Myocyte (in vitro differentiated cells): ENCODE results near the gene TFPI. TPM values are rescaled to one million over a fixed set of nuclear protein-coding genes. Genes with fewer than 3 reads are reported as not detected.
"Not testable (repeated sequence)": the region's sequence is repeated elsewhere in the genome, so short reads cannot be mapped to it uniquely, and the experiment has no call there.

ENCODE experiments used
- DNase-seq: peaks from one replicate; pipeline ENCODE4 v3.0.0-alpha.2; 2012; ENCODE audit warnings: low read depth
- polyA plus RNA-seq: library from polyadenylated mRNA; unstranded; fragments of >200 nt; gene quantifications from one replicate; pipeline ENCODE4 v1.2.1, GENCODE V29; 2012; ENCODE audit warnings: missing spikeins
- total RNA-seq: library from RNA; depleted of rRNA; stranded (reverse); fragments of >200 nt; gene quantifications from 2 replicates; pipeline ENCODE4 v1.2.3, GENCODE V29; 2014

The TFPI gene
- total RNA-seq: 151 and 170 TPM in 2 replicates
- 24.9 TPM for polyA plus RNA-seq

DNA sequence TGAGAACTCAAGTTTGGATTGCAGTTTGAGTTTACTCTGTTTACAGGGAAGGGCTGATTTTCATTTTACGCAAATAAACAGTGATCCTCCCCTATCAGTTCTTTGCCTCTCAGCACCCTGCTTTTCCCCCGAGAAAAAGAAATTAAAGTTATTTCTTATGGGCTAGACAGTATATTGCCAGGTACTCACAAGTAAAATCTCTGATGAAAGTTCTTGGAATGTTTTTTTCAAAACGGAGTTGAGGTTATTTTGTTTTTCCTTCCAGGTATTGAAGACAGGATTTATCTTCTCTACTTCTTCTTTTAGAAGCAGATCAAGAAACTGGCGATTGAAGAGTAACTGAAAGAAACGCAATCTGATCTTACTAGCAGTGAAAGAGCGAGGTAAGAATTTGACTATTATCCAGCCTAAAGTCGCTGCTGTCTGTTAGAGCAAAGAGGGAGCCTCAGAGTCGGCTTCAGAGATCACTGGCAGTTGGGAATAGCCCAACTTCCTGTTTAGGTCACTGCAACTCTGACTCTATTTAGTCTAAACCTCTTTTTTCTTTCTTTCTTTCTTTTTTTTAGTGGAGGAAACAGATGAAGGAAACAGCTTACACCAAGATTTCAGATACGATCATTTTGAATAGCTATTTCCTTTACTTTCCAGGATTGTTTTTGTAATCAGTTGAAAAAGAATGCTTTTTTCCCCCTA is at the start of gene TFPI:
Gene TFPI (minus strand): TSS at position 425 of the 693 bp plus-strand sequence. CDS start 50,667 bp downstream, outside the sequence.
- DNase-seq: peak; percentile 85

- DNase-seq: peak; percentile 40
Observed at GRCh38 chr2:187594801-187595200, 40.6 kb upstream of the TFPI start.

- DNase-seq: no peak
Observed at GRCh38 chr2:187593697-187594096, 39.5 kb upstream of the TFPI start.

GRCh38 chr2:187593098-187593497 is 38.9 kb upstream of the TFPI start:
- DNase-seq: no peak

DNA sequence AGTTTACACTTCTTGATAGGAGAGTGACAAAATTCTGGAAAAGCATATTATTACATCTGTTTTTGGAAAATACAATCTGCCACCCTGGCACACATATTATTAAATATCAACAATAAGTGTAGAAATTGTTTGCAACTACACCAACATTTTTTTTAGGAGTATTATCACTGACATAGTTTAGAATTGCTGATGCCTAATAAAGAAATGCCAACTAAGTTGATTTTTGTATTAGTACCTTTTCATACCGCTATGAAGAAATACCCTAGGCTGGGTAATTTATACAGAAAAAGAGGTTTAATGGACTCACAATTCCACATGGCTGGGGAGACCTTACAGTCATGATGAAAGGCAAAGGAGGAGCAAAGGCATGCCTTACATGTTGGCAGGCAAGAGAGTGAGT is 35.9 kb upstream of the TFPI start:
- DNase-seq: no peak

DNA sequence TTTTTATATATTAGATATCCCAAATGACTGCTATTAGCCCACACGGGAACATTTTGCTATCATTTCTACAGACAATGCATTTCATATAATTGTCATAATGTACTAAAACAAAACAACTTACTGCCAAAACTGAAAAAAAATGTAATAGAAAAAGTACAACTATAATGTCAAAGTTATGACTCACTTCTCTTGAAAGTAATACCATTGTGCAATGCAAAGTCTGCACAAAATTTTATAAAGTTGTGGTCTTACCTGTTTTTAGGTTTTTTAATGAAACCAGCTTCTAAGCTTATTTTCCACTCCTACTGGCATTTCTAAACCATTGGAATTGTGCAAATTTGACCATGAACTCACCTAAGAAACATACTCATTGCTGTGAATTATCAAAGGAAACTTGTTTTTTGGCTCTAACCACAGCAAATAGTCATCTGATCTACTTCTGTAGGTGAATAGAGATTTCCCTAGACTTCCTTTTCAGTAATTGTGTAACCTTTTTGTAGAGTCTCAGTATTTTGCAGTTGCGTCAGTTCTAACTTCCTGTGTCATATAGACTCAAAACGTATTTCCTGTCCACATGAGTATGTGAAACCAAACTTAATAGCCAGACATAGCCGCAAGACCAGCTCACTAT is 31.9 kb upstream of the TFPI start:
- DNase-seq: no peak

DNA sequence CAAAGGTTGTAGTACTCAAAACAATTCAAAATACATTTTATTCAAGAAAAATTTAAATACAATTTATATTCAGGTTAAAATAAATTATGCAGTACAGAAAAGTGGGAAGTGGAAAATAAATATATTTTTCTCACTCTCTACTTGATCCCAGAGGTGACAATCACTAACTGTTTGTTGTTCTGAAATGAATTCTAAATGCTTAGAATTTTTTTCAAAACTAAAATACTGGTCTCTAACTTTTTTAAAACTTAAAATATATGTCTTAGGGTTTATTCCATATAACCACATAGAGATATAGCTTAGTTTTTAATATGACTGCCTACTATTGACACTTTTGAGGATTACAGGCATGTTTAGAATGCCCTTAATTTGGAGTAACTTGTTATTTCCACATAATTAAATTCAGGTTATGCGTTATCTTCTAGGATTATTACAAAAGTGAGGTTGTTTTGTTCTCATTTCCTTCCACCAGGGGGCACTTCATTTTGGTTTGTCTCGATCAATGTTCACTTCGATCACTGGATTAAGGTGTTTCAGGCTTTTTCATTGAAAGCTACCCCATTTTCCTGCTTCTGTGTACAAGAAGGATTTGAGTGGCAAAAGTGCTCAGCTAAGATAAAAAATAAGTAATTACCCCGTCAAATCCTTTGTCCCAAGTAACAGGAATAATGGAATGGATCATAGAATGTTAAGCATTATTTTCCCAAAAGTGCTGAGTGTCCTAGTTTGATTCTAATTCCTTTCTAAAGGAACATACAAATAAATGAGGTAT is 27.1 kb upstream of the TFPI start:
- peak; percentile 67 for DNase-seq

GRCh38 chr2:187580462-187581124 is 26.4 kb upstream of the TFPI start:
- peak; percentile 75 for DNase-seq

GRCh38 chr2:187577310-187577709 is 23.1 kb upstream of the TFPI start:
- DNase-seq: no peak

- no peak for DNase-seq
Observed at GRCh38 chr2:187576906-187577305, 22.7 kb upstream of the TFPI start.

GRCh38 chr2:187575751-187576067 is 21.5 kb upstream of the TFPI start:
- no peak for DNase-seq

DNA sequence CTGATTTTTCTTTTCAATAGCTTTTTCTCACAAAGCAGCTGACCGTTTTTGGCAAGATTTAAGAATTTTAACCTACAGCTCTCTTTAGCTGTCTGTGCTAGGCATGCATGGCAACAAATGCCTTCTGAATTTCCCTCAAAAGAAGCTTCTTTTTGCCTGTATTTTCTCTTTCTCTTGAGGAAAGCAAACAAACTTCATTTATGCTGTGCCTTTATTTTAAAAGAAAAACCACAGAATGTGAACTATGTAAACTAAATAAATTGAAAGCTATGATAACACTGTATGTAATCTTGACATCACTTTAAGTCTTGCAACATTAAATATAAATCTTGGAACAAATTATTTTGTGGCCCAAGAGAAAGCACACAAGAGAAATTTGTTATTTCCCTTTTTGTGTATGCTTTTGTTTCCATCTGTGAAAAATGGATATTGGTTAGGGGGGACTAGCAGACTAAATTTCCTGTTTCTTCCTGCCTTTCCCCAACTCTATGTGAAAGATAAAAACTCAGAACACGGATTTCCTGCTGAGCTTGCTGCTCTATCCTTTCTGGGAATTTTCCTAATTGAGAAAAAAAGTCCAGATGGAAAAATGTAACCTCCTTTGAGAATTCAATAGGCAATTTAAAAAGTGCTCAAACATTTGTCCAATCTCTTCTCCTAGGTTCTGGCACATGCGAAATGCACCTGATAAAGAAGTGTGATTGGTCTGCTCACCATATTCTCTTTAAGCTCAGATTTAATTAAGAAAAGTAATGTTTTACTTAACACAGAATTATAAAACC is 20.9 kb upstream of the TFPI start:
- DNase-seq: no peak

DNA sequence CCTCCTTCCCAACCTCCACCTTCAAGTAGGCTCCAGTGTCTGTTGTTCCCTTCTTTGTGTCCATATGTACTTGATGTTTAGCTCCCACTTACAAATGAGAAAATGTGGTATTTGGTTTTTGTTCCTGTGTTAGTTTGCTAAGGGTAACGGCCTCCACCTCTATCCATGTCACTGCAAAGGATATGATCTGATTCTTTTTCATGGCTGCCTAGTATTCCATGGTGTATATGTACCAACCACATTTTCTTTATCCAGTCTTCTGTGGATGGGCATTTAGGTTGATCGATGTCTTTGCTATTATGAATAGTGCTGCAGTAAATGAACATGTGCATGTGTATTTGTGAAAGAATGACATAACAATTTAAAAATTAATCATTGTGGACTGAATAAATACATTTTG is 19.5 kb upstream of the TFPI start:
- no peak for DNase-seq

DNA sequence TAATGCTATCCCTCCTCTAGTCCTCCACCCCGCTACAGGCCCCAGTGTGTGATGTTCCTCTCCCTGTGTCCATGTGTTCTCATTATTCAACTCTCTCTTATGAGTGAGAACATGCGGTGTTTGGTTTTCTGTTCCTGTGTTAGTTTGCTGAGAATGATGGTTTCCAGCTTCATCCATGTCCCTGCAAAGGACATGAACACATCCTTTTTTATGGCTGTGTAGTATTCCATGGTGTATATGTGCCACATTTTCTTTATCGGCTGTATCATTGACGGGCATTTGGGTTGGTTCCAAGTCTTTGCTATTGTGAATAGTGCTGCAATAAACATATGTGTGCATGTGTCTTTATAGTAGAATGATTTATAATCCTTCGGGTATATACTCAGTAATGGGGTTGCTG is 17.8 kb upstream of the TFPI start:
- DNase-seq: not testable (repeated sequence)

- DNase-seq: no peak
Observed at GRCh38 chr2:187569571-187569970, 15.3 kb upstream of the TFPI start.

DNA sequence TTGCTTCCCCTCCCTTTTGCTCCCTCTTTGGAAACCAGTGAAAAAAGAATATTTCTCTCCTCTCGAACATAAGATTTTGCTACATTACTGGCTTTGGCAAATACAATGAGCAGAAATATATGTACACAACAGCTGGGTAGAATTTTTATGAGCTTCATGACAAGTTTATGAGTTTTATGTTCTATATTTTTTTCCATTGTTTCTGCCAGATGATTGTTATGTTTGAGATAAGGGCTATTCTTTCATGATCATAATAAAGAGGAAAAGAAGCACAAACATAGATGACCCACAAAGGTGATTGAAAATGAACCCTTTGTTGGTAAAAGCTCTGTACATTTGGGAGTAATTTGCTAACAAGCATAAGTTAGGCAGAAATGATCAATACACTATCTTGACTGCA is 14.8 kb upstream of the TFPI start:
- DNase-seq: no peak

DNA sequence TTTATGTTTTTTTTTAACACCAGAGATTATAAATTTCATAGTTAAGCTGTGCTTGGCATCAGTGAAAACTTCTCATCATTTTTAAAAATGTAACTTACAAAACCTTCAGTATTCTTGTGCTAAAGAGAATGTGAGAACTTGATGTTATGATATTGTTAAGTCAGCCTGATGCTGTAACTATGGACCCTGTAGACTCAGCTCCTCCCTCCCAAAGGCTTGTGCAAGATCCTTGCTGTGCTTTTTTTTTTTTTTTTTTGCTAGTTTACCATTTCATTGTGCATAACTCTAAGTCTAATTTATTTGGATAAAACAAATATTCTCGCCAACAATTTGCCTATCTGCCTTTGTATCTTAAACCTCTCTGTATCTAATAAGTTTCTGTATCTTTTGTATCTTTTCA is 12.9 kb upstream of the TFPI start:
- no peak for DNase-seq

GRCh38 chr2:187566712-187567111 is 12.5 kb upstream of the TFPI start:
- DNase-seq: no peak

GRCh38 chr2:187566266-187566665 is 12.0 kb upstream of the TFPI start:
- DNase-seq: no peak

DNA sequence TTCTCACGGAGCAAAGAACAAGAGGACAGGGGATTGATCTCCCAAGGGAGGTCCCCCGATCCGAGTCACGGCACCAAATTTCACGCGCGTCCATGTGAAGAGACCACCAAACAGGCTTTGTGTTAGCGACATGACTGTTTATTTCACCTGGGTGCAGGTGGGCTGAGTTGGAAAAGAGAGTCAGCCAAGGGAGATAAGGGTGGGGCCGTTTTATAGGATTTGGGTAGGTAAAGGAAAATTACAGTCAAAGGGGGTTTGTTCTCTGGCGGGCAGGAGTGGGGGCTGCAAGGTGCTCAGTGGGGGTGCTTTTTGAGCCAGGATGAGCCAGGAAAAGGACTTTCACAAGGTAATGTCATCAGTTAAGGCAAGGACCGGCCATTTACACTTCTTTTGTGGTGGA is 11.4 kb upstream of the TFPI start:
- DNase-seq: not testable (repeated sequence)

- DNase-seq: not testable (repeated sequence)
Observed at GRCh38 chr2:187556493-187556892, 2.3 kb upstream of the TFPI start.
